ENCODE measurements around the gene OPN4.

- no peak for TF ChIP-seq CTCF (IDR thresholded peaks at IDR 0.05; ENCODE audit: poor library complexity)
- TF ChIP-seq EZH2phosphoT487 (IDR thresholded peaks at IDR 0.05; ENCODE audit: low read depth, severe bottlenecking, unreplicated experiment) = no peak
- TF ChIP-seq EZH2 (IDR thresholded peaks at IDR 0.05; ENCODE audit: borderline replicate concordance) = no peak
Measured at GRCh38 chr10:86659161-86659691, 4.9 kb downstream of the OPN4 start.
